ENCODE results near the gene GPHB5.
"Not testable (repeated sequence)": the region's sequence is repeated elsewhere in the genome, so short reads cannot be mapped to it uniquely, and the experiment has no call there.

GPHB5 gene

GRCh38 chr14:63318835-63319234 is at the start of gene GPHB5:
Gene GPHB5 (minus strand): TSS chr14:63318935. CDS start chr14:63317849, 1,086 bp downstream.
- DNase-seq: no peak
- in situ Hi-C loops (cut with HindIII; ENCODE audit: low pct_ligation_motif_present, low pct_unique_long_range_greater_than_20kb, low sequenced_read_pairs): no loop called here

- DNase-seq: no peak
- in situ Hi-C loops (cut with HindIII; ENCODE audit: low pct_ligation_motif_present, low pct_unique_long_range_greater_than_20kb, low sequenced_read_pairs): no loop called here
These were observed 49.1 kb upstream of the GPHB5 start for GRCh38 chr14:63367742-63368364.

- in situ Hi-C loops (cut with HindIII; ENCODE audit: low pct_ligation_motif_present, low pct_unique_long_range_greater_than_20kb, low sequenced_read_pairs): no loop called here
- no peak for DNase-seq
These were observed 43.7 kb upstream of the GPHB5 start for GRCh38 chr14:63362389-63362819.

GRCh38 chr14:63361790-63362189 is 43.1 kb upstream of the GPHB5 start:
- in situ Hi-C loops (cut with HindIII; ENCODE audit: low pct_ligation_motif_present, low pct_unique_long_range_greater_than_20kb, low sequenced_read_pairs): no loop called here
- DNase-seq: no peak

- in situ Hi-C loops (cut with HindIII; ENCODE audit: low pct_ligation_motif_present, low pct_unique_long_range_greater_than_20kb, low sequenced_read_pairs): no loop called here
- DNase-seq: no peak
These were observed 39.1 kb upstream of the GPHB5 start for GRCh38 chr14:63357841-63358240.

GRCh38 chr14:63345826-63346225 is 27.1 kb upstream of the GPHB5 start:
- in situ Hi-C loops (cut with HindIII; ENCODE audit: low pct_ligation_motif_present, low pct_unique_long_range_greater_than_20kb, low sequenced_read_pairs): no loop called here

GRCh38 chr14:63344336-63344735 is 25.6 kb upstream of the GPHB5 start:
- DNase-seq: no peak
- in situ Hi-C loops (cut with HindIII; ENCODE audit: low pct_ligation_motif_present, low pct_unique_long_range_greater_than_20kb, low sequenced_read_pairs): no loop called here

More at GRCh38 chr14:63345826-63346225, 27.1 kb upstream of the GPHB5 start:
- no peak for DNase-seq

GRCh38 chr14:63343878-63344277 is 25.1 kb upstream of the GPHB5 start:
- in situ Hi-C loops (cut with HindIII; ENCODE audit: low pct_ligation_motif_present, low pct_unique_long_range_greater_than_20kb, low sequenced_read_pairs): no loop called here

GRCh38 chr14:63342371-63342770 is 23.6 kb upstream of the GPHB5 start:
- no peak for DNase-seq
- in situ Hi-C loops (cut with HindIII; ENCODE audit: low pct_ligation_motif_present, low pct_unique_long_range_greater_than_20kb, low sequenced_read_pairs): no loop called here

More at GRCh38 chr14:63343878-63344277, 25.1 kb upstream of the GPHB5 start:
- DNase-seq: no peak

- in situ Hi-C loops (cut with HindIII; ENCODE audit: low pct_ligation_motif_present, low pct_unique_long_range_greater_than_20kb, low sequenced_read_pairs): no loop called here
- DNase-seq: no peak
These were observed 10.3 kb upstream of the GPHB5 start for GRCh38 chr14:63328787-63329737.

GRCh38 chr14:63326840-63327239 is 8.1 kb upstream of the GPHB5 start:
- DNase-seq: no peak
- in situ Hi-C loops (cut with HindIII; ENCODE audit: low pct_ligation_motif_present, low pct_unique_long_range_greater_than_20kb, low sequenced_read_pairs): no loop called here

GRCh38 chr14:63322897-63323573 is 4.3 kb upstream of the GPHB5 start:
- in situ Hi-C loops (cut with HindIII; ENCODE audit: low pct_ligation_motif_present, low pct_unique_long_range_greater_than_20kb, low sequenced_read_pairs): no loop called here
- DNase-seq: no peak

- DNase-seq: no peak
- in situ Hi-C loops (cut with HindIII; ENCODE audit: low pct_ligation_motif_present, low pct_unique_long_range_greater_than_20kb, low sequenced_read_pairs): no loop called here
These were observed 3.7 kb upstream of the GPHB5 start for GRCh38 chr14:63322472-63322871.

GRCh38 chr14:63308723-63309317 is 9.9 kb downstream of the GPHB5 start:
- in situ Hi-C loops (cut with HindIII; ENCODE audit: low pct_ligation_motif_present, low pct_unique_long_range_greater_than_20kb, low sequenced_read_pairs): no loop called here
- peak; percentile 6 for DNase-seq

GRCh38 chr14:63304429-63304828 is 14.3 kb downstream of the GPHB5 start:
- DNase-seq; in situ Hi-C loops (cut with HindIII; ENCODE audit: low pct_ligation_motif_present, low pct_unique_long_range_greater_than_20kb, low sequenced_read_pairs): not testable (repeated sequence)

GRCh38 chr14:63301891-63302534 is 16.7 kb downstream of the GPHB5 start:
- in situ Hi-C loops (cut with HindIII; ENCODE audit: low pct_ligation_motif_present, low pct_unique_long_range_greater_than_20kb, low sequenced_read_pairs): no loop called here
- no peak for DNase-seq

- no peak for DNase-seq
- in situ Hi-C loops (cut with HindIII; ENCODE audit: low pct_ligation_motif_present, low pct_unique_long_range_greater_than_20kb, low sequenced_read_pairs): no loop called here
These were observed 17.9 kb downstream of the GPHB5 start for GRCh38 chr14:63300854-63301253.

- in situ Hi-C loops (cut with HindIII; ENCODE audit: low pct_ligation_motif_present, low pct_unique_long_range_greater_than_20kb, low sequenced_read_pairs): no loop called here
- no peak for DNase-seq
These were observed 19.2 kb downstream of the GPHB5 start for GRCh38 chr14:63299351-63300110.

All from ACHN (cell line).